ENCODE data around the gene KCNK17. TPM values are rescaled to one million over a fixed set of nuclear protein-coding genes. Genes with fewer than 3 reads are reported as not detected.

KCNK17 gene
- total RNA-seq, 1 donor from 2014 or later: not detected

DNA sequence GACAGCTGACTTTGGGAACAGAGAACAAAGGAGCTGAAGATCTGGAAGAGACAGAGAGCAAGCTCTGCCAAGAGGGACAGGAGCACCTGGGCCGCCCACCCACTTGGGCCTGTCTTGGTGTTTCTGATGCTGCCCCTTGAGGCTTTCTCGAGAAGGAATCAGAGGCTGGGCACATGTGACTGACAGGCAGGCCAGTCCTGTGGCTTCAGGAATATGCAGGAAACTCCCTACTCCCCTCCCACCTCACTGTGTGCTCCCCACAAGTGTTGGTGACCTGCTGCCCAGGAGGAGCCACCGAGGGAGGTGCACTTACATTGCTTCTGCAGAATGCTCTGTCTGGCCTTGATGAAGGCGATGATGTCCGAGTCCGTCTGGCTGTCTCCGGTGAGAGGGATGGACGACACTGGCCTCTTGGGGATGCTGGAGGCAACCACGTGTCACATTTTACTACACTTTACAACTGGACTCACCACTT lies 29.2 kb upstream of the KCNK17 start:
- Mint-ChIP-seq H3K27ac (ENCODE audit: unreplicated experiment) (no peak overlapping the region), H3K4me1 (ENCODE audit: low read depth, unreplicated experiment) (no peaks in the 10 kb centered on the region), H3K4me3 (ENCODE audit: unreplicated experiment) (no peak overlapping the region), H3K9me3 (ENCODE audit: unreplicated experiment) (peaks cover 2% of the 10 kb centered on the region), H3K36me3 (ENCODE audit: low read depth, unreplicated experiment) (no peaks in the 10 kb centered on the region), H3K27me3 (ENCODE audit: low read depth, unreplicated experiment) (peaks cover 17% of the 10 kb centered on the region)
- H3K9ac ChIP-seq (ENCODE audit: low read length): no peak overlapping the region
- H3K4me1 ChIP-seq (ENCODE audit: insufficient read depth, low read length): no peaks in the 10 kb centered on the region
- H2AFZ ChIP-seq (ENCODE audit: low read depth, low read length): no peak overlapping the region
- no peaks in the 10 kb centered on the region for H3K27me3 ChIP-seq (ENCODE audit: insufficient read depth, low read length)
- no peaks in the 10 kb centered on the region for H3K9me3 ChIP-seq (ENCODE audit: insufficient read depth, low read depth, low read length)
- FAIRE-seq: no peak
- H3K4me3 ChIP-seq (ENCODE audit: insufficient read depth, low read depth, low read length): no peak overlapping the region
- TF ChIP-seq EZH2 (IDR thresholded peaks at IDR 0.05; ENCODE audit: insufficient read depth, low read length) (no peak), CTCF (IDR thresholded peaks at IDR 0.05; ENCODE audit: insufficient read depth, low read depth, low read length) (no peak)
- no peaks in the 10 kb centered on the region for H4K20me1 ChIP-seq (ENCODE audit: insufficient read depth, low read length)
- H3K79me2 ChIP-seq (ENCODE audit: insufficient read depth, low read length): no peaks in the 10 kb centered on the region
- no peaks in the 10 kb centered on the region for H3K36me3 ChIP-seq (ENCODE audit: insufficient read depth, low read length)
- H3K27ac ChIP-seq (ENCODE audit: low read depth, low read length): no peak overlapping the region
- H3K4me2 ChIP-seq (ENCODE audit: low read length): no peak overlapping the region
- DNase-seq (ENCODE audit: low read depth): no peak

GRCh38 chr6:39342692-39343395 lies 28.6 kb upstream of the KCNK17 start:
- H3K79me2 ChIP-seq (ENCODE audit: insufficient read depth, low read length): no peaks in the 10 kb centered on the region
- H3K27me3 ChIP-seq (ENCODE audit: insufficient read depth, low read length): no peaks in the 10 kb centered on the region
- no peak overlapping the region for H3K4me2 ChIP-seq (ENCODE audit: low read length)
- H3K4me1 ChIP-seq (ENCODE audit: insufficient read depth, low read length): no peaks in the 10 kb centered on the region
- H3K4me1 Mint-ChIP-seq (ENCODE audit: low read depth, unreplicated experiment): no peaks in the 10 kb centered on the region
- H3K36me3 Mint-ChIP-seq (ENCODE audit: low read depth, unreplicated experiment): no peaks in the 10 kb centered on the region
- no peak overlapping the region for H2AFZ ChIP-seq (ENCODE audit: low read depth, low read length)
- H3K27me3 Mint-ChIP-seq (ENCODE audit: low read depth, unreplicated experiment): peaks cover 20% of the 10 kb centered on the region
- H3K36me3 ChIP-seq (ENCODE audit: insufficient read depth, low read length): no peaks in the 10 kb centered on the region
- no peak for FAIRE-seq
- no peak overlapping the region for H3K4me3 ChIP-seq (ENCODE audit: insufficient read depth, low read depth, low read length)
- no peak overlapping the region for H3K27ac Mint-ChIP-seq (ENCODE audit: unreplicated experiment)
- no peak overlapping the region for H3K9ac ChIP-seq (ENCODE audit: low read length)
- H3K9me3 Mint-ChIP-seq (ENCODE audit: unreplicated experiment): peaks cover 2% of the 10 kb centered on the region
- no peak overlapping the region for H3K27ac ChIP-seq (ENCODE audit: low read depth, low read length)
- no peak for TF ChIP-seq EZH2 (IDR thresholded peaks at IDR 0.05; ENCODE audit: insufficient read depth, low read length)
- no peak for TF ChIP-seq CTCF (IDR thresholded peaks at IDR 0.05; ENCODE audit: insufficient read depth, low read depth, low read length)
- H4K20me1 ChIP-seq (ENCODE audit: insufficient read depth, low read length): no peaks in the 10 kb centered on the region
- H3K9me3 ChIP-seq (ENCODE audit: insufficient read depth, low read depth, low read length): no peaks in the 10 kb centered on the region
- no peak for DNase-seq (ENCODE audit: low read depth)
- H3K4me3 Mint-ChIP-seq (ENCODE audit: unreplicated experiment): no peak overlapping the region

GRCh38 chr6:39341937-39342336 lies 27.7 kb upstream of the KCNK17 start:
- Histone ChIP-seq H3K79me2 (ENCODE audit: insufficient read depth, low read length) (no peaks in the 10 kb centered on the region), H3K4me1 (ENCODE audit: insufficient read depth, low read length) (no peaks in the 10 kb centered on the region), H3K4me2 (ENCODE audit: low read length) (no peak overlapping the region), H3K9me3 (ENCODE audit: insufficient read depth, low read depth, low read length) (no peaks in the 10 kb centered on the region), H3K36me3 (ENCODE audit: insufficient read depth, low read length) (no peaks in the 10 kb centered on the region), H3K27me3 (ENCODE audit: insufficient read depth, low read length) (no peaks in the 10 kb centered on the region), H3K27ac (ENCODE audit: low read depth, low read length) (no peak overlapping the region), H3K4me3 (ENCODE audit: insufficient read depth, low read depth, low read length) (no peak overlapping the region), H4K20me1 (ENCODE audit: insufficient read depth, low read length) (no peaks in the 10 kb centered on the region), H3K9ac (ENCODE audit: low read length) (no peak overlapping the region), H2AFZ (ENCODE audit: low read depth, low read length) (no peak overlapping the region)
- FAIRE-seq (no peak), DNase-seq (ENCODE audit: low read depth) (no peak)
- Mint-ChIP-seq H3K36me3 (ENCODE audit: low read depth, unreplicated experiment) (no peaks in the 10 kb centered on the region), H3K4me3 (ENCODE audit: unreplicated experiment) (no peak overlapping the region), H3K9me3 (ENCODE audit: unreplicated experiment) (peaks cover 2% of the 10 kb centered on the region), H3K27me3 (ENCODE audit: low read depth, unreplicated experiment) (peaks cover 19% of the 10 kb centered on the region), H3K27ac (ENCODE audit: unreplicated experiment) (no peak overlapping the region), H3K4me1 (ENCODE audit: low read depth, unreplicated experiment) (no peaks in the 10 kb centered on the region)
- TF ChIP-seq EZH2 (IDR thresholded peaks at IDR 0.05; ENCODE audit: insufficient read depth, low read length): no peak
- TF ChIP-seq CTCF (IDR thresholded peaks at IDR 0.05; ENCODE audit: insufficient read depth, low read depth, low read length): no peak

All from astrocyte (in vitro differentiated cells and primary cell).